Heart left ventricle (tissue), 13 donors: ENCODE data around the gene COL27A1.
"Not testable (repeated sequence)": the region's sequence is repeated elsewhere in the genome, so short reads cannot be mapped to it uniquely, and the experiment has no call there.

ENCODE experiments used
- CTCF ChIP-seq, 12 donors: fragments of 200-600 bp; sonication (generic) in 4 of 12; IDR thresholded peaks; one replicate each; pipeline versions ENCODE4 v1.5.0 to v1.8.0; 2018 to 2022; ENCODE audit warnings: antibody characterized with exemption in 12 of 12, mild to moderate bottlenecking in 5 of 12
- POLR2A ChIP-seq, 2 donors: fragments of 450-650 bp; IDR thresholded peaks; one replicate each; pipeline ENCODE4 v1.6.1; 2017; ENCODE audit warnings: antibody characterized with exemption in 2 of 2, mild to moderate bottlenecking in 2 of 2, moderate library complexity in 2 of 2
- donor health status: ischemic (EF 13 %, LVEDD 7.1; RV severe dilation, severe dysfunction).
- donor health status: DM: no; HTN: yes; CAD: no.
- donor health status: DM: no; HTN: no; CAD: no.
- donor health status: ischemic (EF 25% LVEDD 6.9; RV normal size, moderate dysfunction).
- donor health status: ischemic (EF 25% LVEDD 5.7; RV mildly dilated, moderate dysfunction).
- donor health status: ischemic (EF 35%, LVEDD 5.7; RV mildly dilated, moderate dysfunction).
- donor health status: nonischemic (EF 11% LVEDD 7.7; RV severe dilation, severe dysfunction).
- donor health status: DM: yes; HTN: yes; CAD: no.
- donor health status: PGD.
- donor health status: ischemic (EF 29% LVEDD 5.4; RV normal size, mild dysfunction).
- donor health status: nonischemic (EF 23%, LVEDD 6.1; RV moderate dilation, normal function).

- not testable (repeated sequence) for TF ChIP-seq POLR2A, CTCF (IDR thresholded peaks at IDR 0.05)
Measured at GRCh38 chr9:114325684-114326254, 170.4 kb downstream of the COL27A1 start.
